SK-N-MC (cell line): Measurements from ENCODE around the gene METTL1.

ENCODE experiments used
- DNase-seq: peaks from one replicate; pipeline ENCODE4 v3.0.0-alpha.2; 2011; ENCODE audit warnings: low read depth, low spot score
- H3K27ac ChIP-seq: fragments of 200-600 bp; sonication (generic); 2 replicates; pipeline ENCODE4 v1.5.1; 2016; ENCODE audit warnings: mixed run types
- H3K36me3 ChIP-seq: fragments of 200-600 bp; sonication (generic); 2 replicates; pipeline ENCODE4 v1.6.1; 2017; ENCODE audit warnings: antibody characterized with exemption, low read length, mixed read lengths; ENCODE audit not compliant: insufficient read depth
- H3K4me3 ChIP-seq: fragments of 200-600 bp; sonication (generic); 2 replicates; pipeline ENCODE4 v1.5.1; 2016
- H3K9ac ChIP-seq: fragments of 200-600 bp; sonication (generic); 2 replicates; pipeline ENCODE4 v1.8.0; 2017; ENCODE audit warnings: mixed run types, mixed read lengths; ENCODE audit not compliant: insufficient read length
- H3K9me3 ChIP-seq: fragments of 200-600 bp; sonication (generic); 2 replicates; pipeline ENCODE4 v1.6.1; 2017; ENCODE audit warnings: low read depth, mild to moderate bottlenecking, antibody characterized with exemption, low read length, moderate library complexity, mixed read lengths
- EZH2 ChIP-seq: fragments of 200-600 bp; sonication (generic); IDR thresholded peaks from one replicate; pipeline ENCODE4 v1.6.1; 2017; ENCODE audit warnings: antibody characterized with exemption
- FOXP2 ChIP-seq: optimal IDR thresholded peaks from 2 replicates; pipeline ENCODE3; 2011; ENCODE audit warnings: mild to moderate bottlenecking, moderate library complexity; ENCODE audit not compliant: insufficient read depth; ENCODE audit errors: extremely low read length, control extremely low read depth
- POLR2AphosphoS5 ChIP-seq: IDR thresholded peaks from 2 replicates; pipeline ENCODE4 v1.6.1; 2012; ENCODE audit warnings: mild to moderate bottlenecking, low read depth, low read length, borderline replicate concordance

The METTL1 gene

DNA sequence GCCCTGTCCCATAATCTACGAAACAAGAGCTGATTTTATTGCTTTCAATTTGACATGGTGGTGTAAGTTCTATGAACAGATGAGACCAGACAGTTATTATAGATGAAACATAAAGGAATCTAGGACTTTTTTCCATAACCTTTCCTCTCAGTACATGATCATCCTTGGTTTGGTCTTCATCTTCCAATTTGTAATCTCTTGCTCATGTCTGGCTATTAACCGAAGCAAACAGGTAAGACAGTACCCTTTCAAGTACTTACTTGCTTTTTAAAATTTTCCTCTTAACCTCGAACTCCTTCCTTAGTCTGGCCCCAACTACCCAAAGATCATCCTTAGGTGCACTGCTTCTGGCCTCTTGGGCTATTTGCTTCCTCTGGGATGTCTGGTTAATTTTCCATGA lies 25.9 kb downstream of the METTL1 start:
- Histone ChIP-seq H3K27ac (0 out of 2 replicates have a peak overlapping the region, but pooled peaks have one; percentile 96), H3K4me3 (peak overlapping the region; percentile 83), H3K9ac (peak overlapping the region; percentile 87), H3K9me3 (no peaks in the 10 kb centered on the region), H3K36me3 (peaks cover 50% of the 10 kb centered on the region)
- TF ChIP-seq FOXP2 (no peak), POLR2AphosphoS5 (peak; percentile 12), EZH2 (no peak)
- no peak for DNase-seq

DNA sequence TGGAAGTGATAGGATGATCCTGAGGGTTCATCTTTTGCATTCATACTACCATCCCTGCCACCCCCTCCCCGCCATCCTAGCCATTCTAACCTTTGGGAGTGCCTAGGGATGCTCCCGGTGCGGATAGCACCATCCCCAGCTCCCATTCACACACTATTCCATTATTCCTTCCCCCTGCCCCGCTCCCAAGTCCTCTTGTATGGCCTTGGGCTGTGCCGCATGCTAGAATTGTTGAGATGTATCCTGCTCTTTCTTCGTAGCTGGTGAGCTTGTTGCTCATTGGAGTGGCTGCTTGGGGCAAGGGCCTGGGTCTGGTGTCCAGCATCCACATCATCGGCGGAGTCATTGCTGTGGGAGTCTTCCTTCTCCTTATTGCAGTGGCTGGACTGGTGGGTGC lies 26.4 kb downstream of the METTL1 start:
- H3K36me3 ChIP-seq, result peaks cover 45% of the 10 kb centered on the region
- H3K9ac ChIP-seq, result peak overlapping the region; percentile 87
- H3K9me3 ChIP-seq, result no peaks in the 10 kb centered on the region
- peak overlapping the region; percentile 96; the same call in 1 of the 2 replicates for H3K27ac ChIP-seq
- DNase-seq, result no peak
- peak overlapping the region; percentile 83 for H3K4me3 ChIP-seq
- no peak for TF ChIP-seq EZH2
- peak; percentile 62 for TF ChIP-seq POLR2AphosphoS5

DNA sequence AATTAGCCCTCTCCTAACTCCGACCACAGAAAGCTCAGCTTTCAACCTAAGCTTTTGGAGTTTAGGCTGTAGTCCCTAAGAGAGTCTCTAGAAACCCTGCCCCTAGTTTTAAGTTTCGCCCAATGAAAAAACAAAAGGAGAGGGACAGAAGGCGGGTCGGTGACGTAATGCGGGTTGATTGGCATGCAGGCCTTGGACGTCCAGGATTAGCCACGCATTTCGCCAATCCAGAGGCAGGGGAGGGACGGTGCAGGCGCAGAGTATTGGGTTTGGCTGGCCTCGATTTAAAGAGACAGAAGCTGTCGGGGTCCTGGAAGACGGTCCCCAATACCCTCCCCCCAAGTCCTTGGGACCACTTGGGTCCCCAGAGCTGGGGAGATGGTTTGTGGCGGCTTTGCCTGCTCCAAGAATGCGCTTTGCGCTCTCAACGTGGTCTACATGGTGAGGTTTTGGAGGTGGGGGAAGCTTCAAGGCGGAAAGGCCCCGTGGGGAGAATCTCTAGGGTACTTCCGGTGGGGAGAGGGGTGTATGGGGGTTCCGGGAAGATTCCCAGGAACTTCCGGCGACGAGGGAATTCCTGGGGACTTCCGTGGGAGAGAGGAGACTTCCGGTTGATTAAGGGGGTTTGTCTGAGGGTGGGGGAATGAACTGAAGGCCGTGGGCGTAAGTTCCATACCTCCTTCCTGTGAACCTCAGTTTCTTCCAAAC lies 27.0 kb downstream of the METTL1 start, which contains the start of gene TSPAN31:
TSPAN31 (plus strand) TSS at position 263 of the 708 bp plus-strand sequence; CDS start at position 379, 116 bp downstream.
- no peak for TF ChIP-seq FOXP2
- peak; percentile 71; the same call in 1 of the 2 replicates for TF ChIP-seq POLR2AphosphoS5
- no peak for TF ChIP-seq EZH2

DNA sequence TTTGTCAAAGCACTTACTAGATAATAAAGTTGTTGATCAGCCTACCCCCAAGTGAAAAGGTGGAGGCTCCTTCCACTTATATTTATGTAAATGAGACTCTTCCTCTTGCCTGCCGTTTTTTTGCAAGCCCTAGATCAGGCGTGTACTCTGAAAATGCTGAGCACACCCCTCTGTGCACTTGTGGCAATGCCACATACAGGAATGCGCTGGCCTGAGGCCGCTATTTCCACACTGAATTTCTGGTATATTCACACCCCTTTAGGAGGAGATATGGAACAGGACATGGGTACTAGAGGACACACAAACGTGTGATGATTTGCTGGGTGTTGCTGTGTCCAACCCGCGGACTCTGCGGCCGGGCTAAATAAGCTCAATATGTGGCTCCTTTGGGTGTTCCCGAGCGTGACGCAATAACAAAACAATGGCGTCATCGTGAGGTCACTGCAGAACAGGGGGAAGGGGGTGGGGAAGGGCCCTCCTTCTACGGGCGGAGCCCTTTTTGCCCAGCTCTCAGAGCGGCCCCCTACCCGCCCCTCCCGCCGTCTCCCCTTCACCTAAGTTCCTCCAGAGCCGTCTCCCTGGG lies 27.6 kb downstream of the METTL1 start:
- H3K4me3 ChIP-seq, result peak overlapping the region; percentile 83
- H3K27ac ChIP-seq, result peak overlapping the region; percentile 96
- TF ChIP-seq FOXP2 (no peak), POLR2AphosphoS5 (no peak), EZH2 (no peak)

More for the DNA sequence above, 27.0 kb downstream of the METTL1 start, which contains the start of gene TSPAN31:
- DNase-seq, result peak; percentile 98
- Histone ChIP-seq H3K4me3 (peak within 1 kb of the TSS; percentile 83), H3K9me3 (no peaks in the 10 kb centered on the region), H3K36me3 (peaks cover 41% of the 10 kb centered on the region), H3K27ac (peak within 1 kb of the TSS; percentile 96), H3K9ac (peak within 1 kb of the TSS; percentile 87)

DNA sequence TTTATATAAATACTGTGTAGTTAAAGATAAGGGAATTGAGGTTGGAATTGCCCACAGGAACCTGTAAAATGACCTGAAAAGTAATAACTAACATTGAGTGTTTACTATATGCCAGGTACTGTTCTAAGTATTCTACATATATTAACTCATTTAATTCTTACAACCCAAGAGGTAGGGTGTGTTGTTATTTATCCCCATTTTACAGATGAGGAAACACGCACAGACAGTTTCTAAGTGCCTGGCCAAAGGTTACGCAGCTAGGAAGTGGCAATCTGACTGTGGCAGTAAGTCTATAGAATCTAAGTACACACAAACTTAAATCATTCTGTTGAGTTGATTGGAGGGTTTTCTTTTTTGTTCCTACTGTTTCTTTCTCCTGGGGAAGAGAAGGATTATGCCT lies 28.1 kb downstream of the METTL1 start:
- H3K9ac ChIP-seq, result peak overlapping the region; percentile 87
- H3K4me3 ChIP-seq, result peak overlapping the region; percentile 83
- peak overlapping the region; percentile 96 for H3K27ac ChIP-seq
- no peak for DNase-seq
- no peaks in the 10 kb centered on the region for H3K9me3 ChIP-seq
- TF ChIP-seq POLR2AphosphoS5 (no peak), EZH2 (no peak), FOXP2 (no peak)
- peaks cover 30% of the 10 kb centered on the region for H3K36me3 ChIP-seq

More for the DNA sequence above, 27.6 kb downstream of the METTL1 start:
- Histone ChIP-seq H3K9me3 (no peaks in the 10 kb centered on the region), H3K9ac (peak overlapping the region; percentile 87), H3K36me3 (peaks cover 35% of the 10 kb centered on the region)
- DNase-seq, result peak; percentile 40

DNA sequence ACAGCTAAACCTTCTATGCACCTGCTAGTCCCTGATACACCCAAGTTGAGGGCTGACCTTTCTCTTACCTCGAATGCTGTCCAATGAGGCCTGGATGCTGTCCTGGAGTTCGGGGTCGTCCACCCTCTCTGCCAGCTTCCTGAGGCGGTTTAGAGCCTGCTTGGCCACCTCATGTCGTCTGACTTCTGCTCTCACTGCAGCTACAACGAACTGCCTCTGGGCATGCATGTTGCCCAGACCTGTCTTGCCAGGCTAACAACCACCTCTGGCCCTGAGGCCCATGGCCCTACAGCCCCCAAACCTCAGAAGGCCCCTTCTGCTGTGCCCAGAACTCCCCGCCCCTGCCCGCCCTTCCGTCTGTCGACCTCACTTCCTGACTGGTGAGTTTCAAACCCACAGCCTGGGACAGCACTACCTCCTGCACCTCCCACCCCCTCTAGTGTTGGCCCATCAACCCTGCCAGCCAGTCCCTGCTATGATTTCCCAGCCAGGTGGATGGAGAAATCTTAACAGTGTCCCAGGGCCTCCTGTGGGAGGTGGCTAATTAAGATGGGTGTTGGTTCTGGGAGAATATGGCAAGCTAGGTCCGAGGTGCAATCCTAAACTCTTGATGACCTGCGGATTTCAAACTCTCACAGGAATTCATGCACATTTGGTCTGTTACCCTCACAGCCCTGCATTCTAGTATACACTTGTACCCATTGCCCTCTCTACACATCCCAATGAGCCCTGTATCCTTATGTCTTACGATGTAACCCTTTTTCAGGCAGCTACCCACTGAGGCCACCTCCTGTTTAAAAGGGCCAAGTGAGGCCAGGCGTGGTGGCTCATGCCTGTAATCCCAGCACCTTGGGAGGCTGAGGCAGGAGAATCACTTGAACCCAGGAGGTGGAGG lies 29.8 kb downstream of the METTL1 start:
- Histone ChIP-seq H3K4me3 (no peak overlapping the region), H3K27ac (no peak overlapping the region), H3K9me3 (no peaks in the 10 kb centered on the region), H3K9ac (no peak overlapping the region), H3K36me3 (peaks cover 13% of the 10 kb centered on the region)
- TF ChIP-seq POLR2AphosphoS5 (no peak), FOXP2 (no peak), EZH2 (no peak)
- DNase-seq, result no peak

DNA sequence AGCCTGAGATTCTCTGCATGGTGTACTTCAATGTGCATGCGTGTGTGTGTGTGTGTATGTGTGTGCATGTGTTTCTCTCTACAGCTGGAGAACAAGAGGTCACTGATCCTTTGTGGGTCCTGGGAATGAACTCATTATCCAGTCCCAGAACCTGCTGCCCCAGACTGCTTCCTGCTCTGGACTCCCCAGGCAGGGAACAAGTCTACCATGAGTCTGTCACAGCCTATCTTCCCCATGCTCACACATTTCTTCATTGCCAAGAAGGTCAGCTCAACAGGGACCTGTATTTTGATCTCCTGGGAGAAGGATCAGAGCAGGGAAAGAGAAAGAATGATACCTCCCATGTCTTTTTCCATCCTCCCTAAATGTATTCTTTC lies 30.5 kb downstream of the METTL1 start:
- Histone ChIP-seq H3K4me3 (no peak overlapping the region), H3K36me3 (peaks cover 6% of the 10 kb centered on the region), H3K9ac (no peak overlapping the region), H3K9me3 (no peaks in the 10 kb centered on the region), H3K27ac (no peak overlapping the region)
- TF ChIP-seq FOXP2, result no peak
- no peak for TF ChIP-seq POLR2AphosphoS5
- no peak for TF ChIP-seq EZH2
- no peak for DNase-seq
